Activated T-helper 1 cell treated with anti-CD3 and anti-CD28 coated beads, Interleukin-2, amount 50 U/mL, for 16 hours (primary cell): ENCODE measurements around the gene CLEC11A.
"Not testable (repeated sequence)": the region's sequence is repeated elsewhere in the genome, so short reads cannot be mapped to it uniquely, and the experiment has no call there.

ENCODE experiments used
- DNase-seq, 2 donors: peaks; one replicate each; pipeline ENCODE4 v3.0.0-alpha.2; 2020; ENCODE audit warnings: low read depth in 1 of 2, low spot score in 1 of 2

The CLEC11A gene

GRCh38 chr19:50756244-50756643, 33.1 kb downstream of the CLEC11A start:
- DNase-seq: not testable (repeated sequence)

GRCh38 chr19:50757624-50758023, 34.5 kb downstream of the CLEC11A start:
- not testable (repeated sequence) for DNase-seq

- not testable (repeated sequence) for DNase-seq
Measured at GRCh38 chr19:50759076-50759475, 35.9 kb downstream of the CLEC11A start.

DNA sequence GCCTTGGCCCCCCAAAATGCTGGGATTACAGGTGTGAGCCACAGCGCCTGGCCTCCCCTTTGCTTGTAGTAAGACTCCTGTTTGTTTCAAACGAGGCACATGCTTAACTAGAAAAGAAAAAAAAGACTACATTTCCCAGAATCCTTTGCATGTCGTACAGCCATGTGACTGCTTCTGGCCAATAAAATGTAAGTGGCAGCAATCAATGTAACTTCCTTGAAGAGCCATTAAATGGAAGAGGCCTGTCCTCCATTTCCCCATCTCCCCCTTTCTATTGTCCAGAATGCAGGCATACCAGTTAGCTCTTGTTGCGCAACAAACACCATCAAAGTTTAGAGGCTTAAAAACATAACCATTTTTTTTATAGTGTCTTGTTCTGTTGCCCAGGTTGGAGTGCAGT, 36.7 kb downstream of the CLEC11A start:
- DNase-seq: no peak

- not testable (repeated sequence) for DNase-seq
Measured at GRCh38 chr19:50761501-50761900, 38.3 kb downstream of the CLEC11A start.

DNA sequence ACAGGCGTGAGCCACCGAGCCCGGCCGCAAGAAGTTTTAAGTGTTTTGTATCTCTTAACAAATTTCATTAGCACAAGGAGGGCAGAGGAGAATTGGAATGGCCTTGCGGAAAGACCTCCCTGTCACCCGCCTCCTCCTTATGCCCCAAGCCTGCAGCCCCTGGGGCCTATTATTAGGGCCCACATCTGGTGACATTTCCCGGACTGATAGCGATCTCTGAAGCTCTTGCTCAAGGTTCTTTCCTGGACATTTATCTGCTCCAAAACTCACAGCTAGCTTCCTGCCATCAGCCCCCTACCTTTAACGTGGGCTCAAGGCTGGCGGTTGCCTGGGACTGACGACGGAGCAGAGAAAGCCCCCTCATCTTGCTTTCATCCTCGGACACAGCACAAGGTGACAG, 40.4 kb downstream of the CLEC11A start:
- not testable (repeated sequence) for DNase-seq

DNA sequence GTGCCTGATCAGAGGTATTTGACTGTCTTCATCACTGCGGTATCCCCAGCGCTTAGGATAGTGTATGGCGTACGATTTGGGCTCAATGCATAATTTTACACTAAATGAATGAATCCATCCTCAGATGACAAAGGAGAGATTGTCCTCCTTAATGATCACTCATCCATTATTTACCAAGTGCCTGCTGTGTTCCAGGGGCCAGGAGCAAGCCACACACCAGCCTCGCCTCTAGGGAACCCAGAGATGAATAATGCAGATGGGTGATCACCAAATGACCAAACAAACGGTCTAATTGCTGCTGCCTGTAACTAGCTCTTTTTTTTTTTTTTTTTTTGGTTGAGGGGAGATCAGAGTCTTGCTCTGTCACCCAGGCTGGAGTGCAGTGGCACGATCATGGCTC, 41.2 kb downstream of the CLEC11A start:
- no peak for DNase-seq

- DNase-seq: not testable (repeated sequence)
Measured at GRCh38 chr19:50766746-50767145, 43.6 kb downstream of the CLEC11A start.

DNA sequence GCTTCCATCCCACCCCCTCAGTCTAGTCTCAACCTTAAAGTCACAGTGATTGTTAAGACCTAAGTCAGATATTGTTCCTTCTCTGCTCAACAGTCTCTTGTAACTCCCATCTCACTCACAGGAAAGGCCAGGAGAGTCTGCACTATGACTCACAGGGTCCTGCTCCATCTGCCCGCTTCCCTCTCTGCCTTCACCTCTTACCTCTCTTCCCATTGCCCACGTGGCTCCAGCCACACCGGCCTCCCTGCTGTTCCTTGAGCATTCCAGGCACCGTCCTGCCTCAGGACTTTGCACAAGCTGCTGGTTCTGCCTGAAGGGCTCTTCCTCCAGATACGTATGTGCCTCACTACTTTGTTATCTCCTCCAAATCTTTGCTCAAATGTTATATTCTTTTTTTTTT, 44.1 kb downstream of the CLEC11A start:
- DNase-seq: not testable (repeated sequence)

GRCh38 chr19:50768277-50768676, 45.1 kb downstream of the CLEC11A start:
- DNase-seq: no peak

DNA sequence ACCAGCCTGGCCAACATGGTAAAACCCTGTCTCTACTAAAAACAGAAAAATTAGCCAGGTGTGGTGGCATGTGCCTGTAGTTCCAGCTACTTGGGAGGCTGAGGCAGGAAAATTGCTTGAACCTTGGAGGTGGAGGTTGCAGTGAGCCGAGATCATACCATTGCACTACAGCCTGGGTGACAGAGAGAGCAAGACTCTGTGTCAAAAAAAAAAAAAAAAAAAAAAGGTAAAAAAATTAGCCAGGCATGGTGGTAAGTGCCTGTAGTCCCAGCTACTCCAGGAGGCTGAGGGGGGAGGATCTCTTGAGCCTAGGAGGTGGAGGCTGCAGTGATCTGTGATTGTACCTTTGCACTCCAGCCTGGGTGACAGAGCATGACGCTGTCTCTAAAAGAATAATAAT, 47.0 kb downstream of the CLEC11A start, which contains the start of gene GPR32:
TSS of gene GPR32 (plus strand) at position 301 of the 400 bp plus-strand sequence. CDS start 137 bp downstream, outside the sequence.
- DNase-seq: not testable (repeated sequence)

DNA sequence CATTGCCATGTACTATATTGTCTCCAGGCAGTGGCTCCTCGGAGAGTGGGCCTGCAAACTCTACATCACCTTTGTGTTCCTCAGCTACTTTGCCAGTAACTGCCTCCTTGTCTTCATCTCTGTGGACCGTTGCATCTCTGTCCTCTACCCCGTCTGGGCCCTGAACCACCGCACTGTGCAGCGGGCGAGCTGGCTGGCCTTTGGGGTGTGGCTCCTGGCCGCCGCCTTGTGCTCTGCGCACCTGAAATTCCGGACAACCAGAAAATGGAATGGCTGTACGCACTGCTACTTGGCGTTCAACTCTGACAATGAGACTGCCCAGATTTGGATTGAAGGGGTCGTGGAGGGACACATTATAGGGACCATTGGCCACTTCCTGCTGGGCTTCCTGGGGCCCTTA, 47.7 kb downstream of the CLEC11A start:
- DNase-seq: no peak

DNA sequence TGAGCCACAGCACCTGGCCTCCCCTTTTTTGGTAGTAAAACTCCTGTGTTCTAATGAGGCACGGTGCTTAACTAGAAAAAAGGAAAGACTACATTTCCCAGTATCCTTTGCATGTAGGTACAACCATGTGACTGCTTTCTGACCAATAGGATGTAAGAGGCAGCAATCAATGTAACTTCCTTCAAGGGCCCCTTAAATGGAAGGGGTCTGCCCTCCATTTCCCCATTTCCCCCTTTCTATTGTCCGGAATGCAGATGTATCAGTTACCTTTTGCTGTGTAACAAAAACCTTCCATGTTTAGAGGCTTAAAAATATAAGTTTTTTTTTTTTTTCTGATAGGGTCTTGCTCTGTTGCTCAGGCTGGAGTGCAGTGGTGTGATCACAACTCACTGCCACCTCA, 49.3 kb downstream of the CLEC11A start:
- DNase-seq: no peak

- DNase-seq: not testable (repeated sequence)
Measured at GRCh38 chr19:50772912-50773311, 49.7 kb downstream of the CLEC11A start.

DNA sequence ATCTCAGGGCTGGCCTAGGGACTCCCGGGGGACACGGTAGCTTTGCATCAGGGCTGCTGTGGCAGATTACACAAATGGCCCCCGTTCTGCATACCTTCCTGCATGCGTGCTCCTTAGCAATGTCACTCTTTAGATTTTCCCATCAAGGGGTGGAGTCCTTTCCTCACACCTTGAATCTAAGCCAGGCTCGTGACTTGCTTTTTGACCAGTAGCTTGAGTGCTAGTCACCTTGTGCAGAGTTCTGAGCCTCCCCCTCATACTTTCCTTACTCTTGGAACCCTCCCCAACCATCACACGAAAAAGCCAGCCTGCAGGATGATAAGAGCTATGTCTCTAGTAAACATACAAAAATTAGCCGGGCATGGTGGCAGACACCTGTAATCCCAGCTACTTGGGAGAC, 50.3 kb downstream of the CLEC11A start:
- not testable (repeated sequence) for DNase-seq
